ENCODE results near the gene IMMP2L.
"Not testable (repeated sequence)": the region's sequence is repeated elsewhere in the genome, so short reads cannot be mapped to it uniquely, and the experiment has no call there.

The IMMP2L gene

GRCh38 chr7:111094419-111094818 lies 467.9 kb downstream of the IMMP2L start:
- no peak for DNase-seq

GRCh38 chr7:111093496-111093895 lies 468.8 kb downstream of the IMMP2L start:
- no peak for DNase-seq

GRCh38 chr7:111092406-111093236 lies 469.7 kb downstream of the IMMP2L start:
- DNase-seq, result no peak

- no peak for DNase-seq
These were observed 470.5 kb downstream of the IMMP2L start for GRCh38 chr7:111091593-111092358.

- DNase-seq, result peak; percentile 80
These were observed 471.4 kb downstream of the IMMP2L start, which contains the start of gene LRRN3 for GRCh38 chr7:111090846-111091245. Gene LRRN3 (plus strand): TSS chr7:111091127. CDS start chr7:111122773, 31,646 bp downstream.

- peak; percentile 48 for DNase-seq
These were observed 472.4 kb downstream of the IMMP2L start for GRCh38 chr7:111089822-111090426.

- no peak for DNase-seq
These were observed 474.0 kb downstream of the IMMP2L start for GRCh38 chr7:111088328-111088727.

- no peak for DNase-seq
These were observed 475.8 kb downstream of the IMMP2L start for GRCh38 chr7:111086532-111086931.

GRCh38 chr7:111085356-111085755 lies 476.9 kb downstream of the IMMP2L start:
- DNase-seq, result no peak

GRCh38 chr7:111083413-111083812 lies 478.9 kb downstream of the IMMP2L start:
- DNase-seq, result no peak

- DNase-seq, result no peak
These were observed 479.9 kb downstream of the IMMP2L start for GRCh38 chr7:111082351-111082750.

GRCh38 chr7:111081546-111082267 lies 480.6 kb downstream of the IMMP2L start:
- DNase-seq, result no peak

- DNase-seq, result no peak
These were observed 481.7 kb downstream of the IMMP2L start for GRCh38 chr7:111080495-111081105.

GRCh38 chr7:111077001-111077400 lies 485.3 kb downstream of the IMMP2L start:
- DNase-seq, result no peak

GRCh38 chr7:111076205-111076604 lies 486.1 kb downstream of the IMMP2L start:
- DNase-seq, result no peak

- DNase-seq, result no peak
These were observed 486.8 kb downstream of the IMMP2L start for GRCh38 chr7:111075498-111075897.

- DNase-seq, result no peak
These were observed 487.5 kb downstream of the IMMP2L start for GRCh38 chr7:111074748-111075146.

GRCh38 chr7:111074071-111074747 lies 488.1 kb downstream of the IMMP2L start:
- no peak for DNase-seq

GRCh38 chr7:111072658-111073057 lies 489.6 kb downstream of the IMMP2L start:
- not testable (repeated sequence) for DNase-seq

- no peak for DNase-seq
These were observed 490.7 kb downstream of the IMMP2L start for GRCh38 chr7:111071556-111071955.

- DNase-seq, result no peak
These were observed 493.7 kb downstream of the IMMP2L start for GRCh38 chr7:111068618-111069017.

GRCh38 chr7:111067682-111068081 lies 494.6 kb downstream of the IMMP2L start:
- no peak for DNase-seq

Measured in DMS 273 treated with DMSO at 0.1 percent for 48 hours (cell line).